IMR-90 (cell line): ENCODE data around the gene DKK2. TPM values are rescaled to one million over a fixed set of nuclear protein-coding genes. Genes with fewer than 3 reads are reported as not detected.
A peak's percentile ranks its signal among the peaks of the same experiment; 100 is the strongest.

Source experiments
- ATAC-seq: fragments of 200-7000 bp; cut with Tn5 transposase; 2 replicates; pipeline ENCODE4 v1.9.1; 2020; ENCODE audit warnings: low read depth, mild to moderate bottlenecking, moderate library complexity
- BruUV-seq: library from RNA; stranded (reverse); fragments of 400-500 nt; replicated peaks from 2 replicates; lab custom pipeline; 2021; lab: Mats Ljungman, UMichigan
- CTCF ChIA-PET: fragments of 300-600 bp; formaldehyde crosslinking; extraction: SDS; loops from one replicate; lab custom pipeline; 2021; ENCODE audit warnings: antibody characterized with exemption; lab: Yijun Ruan, JAX
- POLR2A ChIA-PET: fragments of 300-600 bp; sonication (Branson Sonifier 250); formaldehyde crosslinking; loops from one replicate; lab custom pipeline; 2022; ENCODE audit warnings: antibody characterized with exemption; ENCODE audit not compliant: unreplicated experiment; lab: Charles Lee
- DNase-seq: peaks from one replicate; pipeline ENCODE4 v3.0.0; 2013
- H2AFZ ChIP-seq: replicated peaks from 2 replicates; pipeline ENCODE3; 2013; ENCODE audit warnings: low read length, mild to moderate bottlenecking; ENCODE audit not compliant: poor library complexity
- H2AK5ac ChIP-seq: 2 replicates; pipeline ENCODE4 v1.6.1; 2013; ENCODE audit warnings: low read depth, low read length, inconsistent platforms
- H2AK9ac ChIP-seq: replicated peaks from 2 replicates; pipeline ENCODE3; 2013; ENCODE audit warnings: mild to moderate bottlenecking, low read depth, low read length, moderate library complexity; ENCODE audit not compliant: poor library complexity
- H2BK120ac ChIP-seq: 2 replicates; pipeline ENCODE4 v1.6.1; 2013; ENCODE audit warnings: low read depth, low read length, inconsistent platforms
- H2BK15ac ChIP-seq: 3 replicates; pipeline ENCODE4 v1.6.1; 2013; ENCODE audit warnings: low read depth, low read length, inconsistent platforms
- H2BK20ac ChIP-seq: 2 replicates; pipeline ENCODE4 v1.6.1; 2013; ENCODE audit warnings: low read depth, mild to moderate bottlenecking, inconsistent platforms, low read length, moderate library complexity
- H2BK5ac ChIP-seq: 2 replicates; pipeline ENCODE4 v1.6.1; 2013; ENCODE audit warnings: mild to moderate bottlenecking, low read depth, low read length, inconsistent platforms; ENCODE audit not compliant: poor library complexity, severe bottlenecking
- H3K14ac ChIP-seq: replicated peaks from 2 replicates; pipeline ENCODE4 v1.6.1; 2013; ENCODE audit warnings: low read depth, low read length, inconsistent platforms
- H3K18ac ChIP-seq: 2 replicates; pipeline ENCODE4 v1.6.1; 2013; ENCODE audit warnings: low read depth, low read length, control low read depth
- H3K23ac ChIP-seq: 2 replicates; pipeline ENCODE4 v1.6.1; 2013; ENCODE audit warnings: low read depth, low read length, inconsistent platforms
- H3K27ac ChIP-seq: 2 replicates; pipeline ENCODE4 v1.5.1; 2013; ENCODE audit warnings: mild to moderate bottlenecking, control low read depth, low read length; ENCODE audit not compliant: insufficient read depth
- H3K27me3 ChIP-seq: 2 replicates; pipeline ENCODE4 v1.6.1; 2013; ENCODE audit warnings: low read length; ENCODE audit not compliant: control insufficient read depth, insufficient read depth
- H3K36me3 ChIP-seq: 2 replicates; pipeline ENCODE4 v1.6.1; 2013; ENCODE audit warnings: low read length, mixed read lengths; ENCODE audit not compliant: control insufficient read depth, insufficient read depth
- H3K4ac ChIP-seq: 2 replicates; pipeline ENCODE4 v1.6.1; 2013; ENCODE audit warnings: low read depth, low read length, inconsistent platforms
- H3K4me1 ChIP-seq: 2 replicates; pipeline ENCODE4 v1.6.1; 2013; ENCODE audit warnings: low read length, mixed read lengths; ENCODE audit not compliant: control insufficient read depth, insufficient read depth
- H3K4me2 ChIP-seq: 2 replicates; pipeline ENCODE4 v1.6.1; 2013; ENCODE audit warnings: low read depth, mild to moderate bottlenecking, control low read depth, low read length, moderate library complexity
- H3K4me3 ChIP-seq: 2 replicates; pipeline ENCODE4 v1.5.1; 2013; ENCODE audit warnings: low read depth, mild to moderate bottlenecking, control low read depth, low read length, moderate library complexity; ENCODE audit not compliant: insufficient read depth
- H3K56ac ChIP-seq: 2 replicates; pipeline ENCODE4 v1.6.1; 2013; ENCODE audit warnings: low read length, inconsistent platforms; ENCODE audit not compliant: insufficient read depth; ENCODE audit errors: extremely low read depth
- H3K79me1 ChIP-seq, 2 experiments: 2 replicates each; pipeline ENCODE4 v1.6.1; 2013; ENCODE audit warnings: low read length in 2 of 2, inconsistent platforms in 1 of 2, low read depth in 1 of 2
- H3K9ac ChIP-seq: 2 replicates; pipeline ENCODE4 v1.6.1; 2013; ENCODE audit warnings: low read depth, low read length, control low read depth
- H3K9me1 ChIP-seq: 2 replicates; pipeline ENCODE4 v1.6.1; 2013; ENCODE audit warnings: low read length, inconsistent platforms; ENCODE audit not compliant: insufficient read depth
- H3K9me3 ChIP-seq: 2 replicates; pipeline ENCODE4 v1.6.1; 2013; ENCODE audit warnings: low read length; ENCODE audit not compliant: control insufficient read depth, insufficient read depth
- H4K20me1 ChIP-seq: 2 replicates; pipeline ENCODE4 v1.6.1; 2013; ENCODE audit warnings: low read length, inconsistent platforms; ENCODE audit not compliant: insufficient read depth
- H4K5ac ChIP-seq: 2 replicates; pipeline ENCODE4 v1.6.1; 2013; ENCODE audit warnings: mild to moderate bottlenecking, low read depth, low read length, control low read depth
- H4K8ac ChIP-seq, 2 experiments: 2 replicates each; pipeline ENCODE4 v1.6.1; 2013; ENCODE audit warnings: low read depth in 2 of 2, low read length in 2 of 2, control low read depth in 1 of 2, inconsistent platforms in 1 of 2
- H4K91ac ChIP-seq: 2 replicates; pipeline ENCODE4 v1.6.1; 2013; ENCODE audit warnings: low read depth, low read length, inconsistent platforms; ENCODE audit not compliant: insufficient read depth
- BHLHE40 ChIP-seq: fragments of 150-350 bp; IDR thresholded peaks from 2 replicates; pipeline ENCODE4 v1.6.1; 2016; ENCODE audit warnings: mild to moderate bottlenecking, low read depth, low read length
- CEBPB ChIP-seq: IDR thresholded peaks from 2 replicates; pipeline ENCODE4 v1.6.1; 2012; ENCODE audit warnings: low read depth, low read length, improper control_type of control experiment
- CHD1 ChIP-seq: IDR thresholded peaks from 2 replicates; pipeline ENCODE4 v1.6.1; 2012; ENCODE audit warnings: low read depth, low read length, improper control_type of control experiment
- CTCF ChIP-seq: conservative IDR thresholded peaks from 2 replicates; pipeline ENCODE4 v1.5.1; 2012; ENCODE audit warnings: mild to moderate bottlenecking, low read depth, low read length, improper control_type of control experiment
- ELK1 ChIP-seq: fragments of 150-350 bp; IDR thresholded peaks from 2 replicates; pipeline ENCODE4 v1.6.1; 2016; ENCODE audit warnings: low read depth, mild to moderate bottlenecking, low read length, moderate library complexity, borderline replicate concordance
- FOS ChIP-seq: fragments of 150-350 bp; IDR thresholded peaks from 2 replicates; pipeline ENCODE4 v1.6.1; 2016; ENCODE audit warnings: low read depth, low read length
- MAFK ChIP-seq: IDR thresholded peaks from 2 replicates; pipeline ENCODE4 v1.6.1; 2012; ENCODE audit warnings: low read depth, low read length, improper control_type of control experiment
- MAZ ChIP-seq: IDR thresholded peaks from 2 replicates; pipeline ENCODE4 v1.6.1; 2012; ENCODE audit warnings: low read depth, mild to moderate bottlenecking, low read length, improper control_type of control experiment, moderate library complexity, borderline replicate concordance
- MXI1 ChIP-seq: IDR thresholded peaks from 2 replicates; pipeline ENCODE4 v1.6.1; 2012; ENCODE audit warnings: low read depth, mild to moderate bottlenecking, low read length, moderate library complexity, borderline replicate concordance
- NFE2L2 ChIP-seq: fragments of 150-350 bp; IDR thresholded peaks from 2 replicates; pipeline ENCODE4 v1.6.1; 2016; ENCODE audit warnings: low read depth, mild to moderate bottlenecking, low read length
- POLR2A ChIP-seq: IDR thresholded peaks from 2 replicates; pipeline ENCODE4 v1.6.1; 2012; ENCODE audit warnings: mild to moderate bottlenecking, low read depth, low read length
- RAD21 ChIP-seq: IDR thresholded peaks from 2 replicates; pipeline ENCODE4 v1.6.1; 2012; ENCODE audit warnings: low read length, improper control_type of control experiment
- RCOR1 ChIP-seq: IDR thresholded peaks from 2 replicates; pipeline ENCODE4 v1.6.1; 2012; ENCODE audit warnings: mild to moderate bottlenecking, low read length, improper control_type of control experiment; ENCODE audit not compliant: insufficient replicate concordance
- RFX5 ChIP-seq: IDR thresholded peaks from 2 replicates; pipeline ENCODE4 v1.8.0; 2012; ENCODE audit warnings: low read depth, mild to moderate bottlenecking, low read length, moderate library complexity
- SMC3 ChIP-seq: fragments of 150-350 bp; IDR thresholded peaks from 2 replicates; pipeline ENCODE4 v1.6.1; 2016; ENCODE audit warnings: low read depth, mild to moderate bottlenecking, antibody characterized with exemption, low read length, moderate library complexity
- WGBS, 2 experiments: methylation state at CpG; one replicate each; pipeline versions ENCODE4 v1.1.5 to v1.1.7; 2013; ENCODE audit warnings: missing lambda C conversion rate in 2 of 2; ENCODE audit not compliant: insufficient read length in 1 of 2; ENCODE audit errors: extremely low coverage in 2 of 2; 5-methylcytosine and 5-hydroxymethylcytosine counted together
- dilution Hi-C: fragments of 300-500 bp; cut with HindIII; formaldehyde crosslinking; loops from one replicate; pipeline ENCODE4 v1.14.3; 2018; ENCODE audit warnings: low sequenced_read_pairs; ENCODE audit not compliant: unreplicated experiment
- in situ Hi-C: fragments of 300-500 bp; cut with MboI; formaldehyde crosslinking; loops from 3 replicates; pipeline ENCODE4 v1.14.3; 2019; ENCODE audit warnings: low sequenced_read_pairs, inconsistent platforms, mixed read lengths
- intact Hi-C: fragments of 100-400 bp; cut with micrococcal nuclease; formaldehyde crosslinking; loops from 2 replicates; pipeline ENCODE4 v1.10.0; 2022
- polyA plus RNA-seq, 3 experiments: library from polyadenylated mRNA; depleted of rRNA; stranded (reverse); fragments of >200 nt; gene quantifications; 2 replicates each; pipeline ENCODE4 v1.2.3, GENCODE V29; 2012; ENCODE audit warnings: low replicate concordance in 1 of 3
- total RNA-seq: library from RNA; depleted of rRNA; stranded (reverse); fragments of >200 nt; gene quantifications from 2 replicates; pipeline ENCODE4 v1.2.3, GENCODE V29; 2012

Gene DKK2
- total and polyA plus RNA-seq, 2 of the 4 experiments (the other 2 are of a cell fraction): 0.39 to 0.72 TPM

- ATAC-seq: peak; percentile 60; the same call in 1 of the 2 replicates
- H2BK5ac ChIP-seq: no peak overlapping the region
- H3K4ac ChIP-seq: no peak overlapping the region
- peaks cover 2% of the 10 kb centered on the region; the same call in 1 of the 2 replicates for H3K9me3 ChIP-seq
- H2BK20ac ChIP-seq: no peak overlapping the region
- H3K27ac ChIP-seq: no peak overlapping the region
- no peak overlapping the region for H3K4me2 ChIP-seq
- H3K9me1 ChIP-seq: no peaks in the 10 kb centered on the region
- no peak overlapping the region for H4K8ac ChIP-seq
- ChIA-PET CTCF (interaction anchor here (0.6 to 1.6 kb wide), 4 partner anchors 10 to 632 kb away, joined by 3 to 6 read pairs (median 4); no protein-coding TSS in a partner anchor), POLR2A (no interaction called here)
- no peak overlapping the region for H4K91ac ChIP-seq
- no peak overlapping the region for H3K9ac ChIP-seq
- in situ Hi-C loops (loop anchor here (5.0 kb wide), 1 partner anchor 526 kb away; no protein-coding TSS in a partner anchor), intact Hi-C loops (loop anchor here (1.0 to 5.0 kb wide), 2 partner anchors 529 to 839 kb away; no protein-coding TSS in a partner anchor), dilution Hi-C loops (no loop called here)
- H2AFZ ChIP-seq: no peak overlapping the region
- H2BK15ac ChIP-seq: no peak overlapping the region
- no TSS peak for BruUV-seq
- H2AK9ac ChIP-seq: no peak overlapping the region
- H2AK5ac ChIP-seq: no peak overlapping the region
- H3K4me3 ChIP-seq: no peak overlapping the region
- H3K79me1 ChIP-seq: no peaks in the 10 kb centered on the region
- H3K56ac ChIP-seq: no peak overlapping the region
- no peaks in the 10 kb centered on the region for H3K27me3 ChIP-seq
- no peaks in the 10 kb centered on the region for H3K36me3 ChIP-seq
- no peaks in the 10 kb centered on the region for H4K20me1 ChIP-seq
- H3K23ac ChIP-seq: no peak overlapping the region
- H4K5ac ChIP-seq: no peak overlapping the region
- DNase-seq: peak; percentile 53
- no peaks in the 10 kb centered on the region for H3K4me1 ChIP-seq
- H3K18ac ChIP-seq: no peak overlapping the region
- H2BK120ac ChIP-seq: no peak overlapping the region
- WGBS, 2 experiments: no CpG with 5 or more reads among the region's 4 CpGs
- H3K14ac ChIP-seq: no peak overlapping the region
- TF ChIP-seq MAFK (no peak), MXI1 (no peak), POLR2A (no peak), RFX5 (no peak), FOS (no peak), RCOR1 (no peak), ELK1 (no peak), MAZ (no peak), BHLHE40 (no peak), CHD1 (no peak), CEBPB (no peak), CTCF (peak; percentile 55), RAD21 (peak; percentile 52), SMC3 (peak; percentile 31; the same call in 1 of the 2 replicates), NFE2L2 (no peak)
Observed at GRCh38 chr4:106898621-106899230, 137.4 kb downstream of the DKK2 start.
